ENCODE data around the gene KCNK1. TPM values are rescaled to one million over a fixed set of nuclear protein-coding genes. Genes with fewer than 3 reads are reported as not detected.

Gene KCNK1
- total RNA-seq, 1 experiment from 2014 or later: 13.3 TPM

- H3K27me3 Mint-ChIP-seq (ENCODE audit: low read depth): peaks cover 44% of the 10 kb centered on the region
- no peak overlapping the region for H3K4me3 Mint-ChIP-seq
- CTCF ChIA-PET: no interaction called here
- ATAC-seq (no peak), DNase-seq (ENCODE audit: low spot score) (no peak)
- H3K27ac Mint-ChIP-seq: no peak overlapping the region
- TF ChIP-seq ZNF138 (CRISPR knock-in tag; conservative IDR thresholded peaks at IDR 0.05) (no peak), SOX15 (CRISPR knock-in tag; IDR thresholded peaks at IDR 0.05) (no peak), NFATC4 (CRISPR knock-in tag; IDR thresholded peaks at IDR 0.05) (no peak), TEAD1 (CRISPR knock-in tag; IDR thresholded peaks at IDR 0.05) (no peak), E2F4 (CRISPR knock-in tag; IDR thresholded peaks at IDR 0.05; ENCODE audit: borderline replicate concordance, low read depth) (no peak), ERG (CRISPR knock-in tag; IDR thresholded peaks at IDR 0.05) (no peak), ELF4 (CRISPR knock-in tag; IDR thresholded peaks at IDR 0.05; ENCODE audit: low read depth) (no peak), CTCF (IDR thresholded peaks at IDR 0.05) (no peak), ZBTB43 (CRISPR knock-in tag; IDR thresholded peaks at IDR 0.05) (no peak), ZNF423 (CRISPR knock-in tag; IDR thresholded peaks at IDR 0.05) (no peak), NR3C1 (CRISPR knock-in tag; conservative IDR thresholded peaks at IDR 0.05; ENCODE audit: low read depth) (no peak)
- no peaks in the 10 kb centered on the region for H3K9me3 Mint-ChIP-seq
- H3K36me3 Mint-ChIP-seq: no peaks in the 10 kb centered on the region
- peaks cover 16% of the 10 kb centered on the region for H3K4me1 Mint-ChIP-seq
- POLR2A ChIA-PET: no interaction called here
These were observed 4.0 kb upstream of the KCNK1 start for GRCh38 chr1:233609926-233610325.

- CTCF ChIA-PET: interaction anchor here (1.1 kb wide), 1 partner anchor 181 kb away, joined by 5 read pairs; no protein-coding TSS in a partner anchor
- Mint-ChIP-seq H3K36me3 (no peaks in the 10 kb centered on the region), H3K4me3 (no peak overlapping the region), H3K4me1 (peaks cover 22% of the 10 kb centered on the region), H3K9me3 (no peaks in the 10 kb centered on the region), H3K27me3 (ENCODE audit: low read depth) (peaks cover 49% of the 10 kb centered on the region), H3K27ac (no peak overlapping the region)
- DNase-seq (ENCODE audit: low spot score) (no peak), ATAC-seq (no peak)
- POLR2A ChIA-PET: no interaction called here
- TF ChIP-seq ZBTB21 (CRISPR knock-in tag; IDR thresholded peaks at IDR 0.05; ENCODE audit: borderline replicate concordance) (no peak), GTF2I (CRISPR knock-in tag; conservative IDR thresholded peaks at IDR 0.05) (no peak), OVOL2 (CRISPR knock-in tag; IDR thresholded peaks at IDR 0.05; ENCODE audit: borderline replicate concordance) (no peak), MLX (CRISPR knock-in tag; IDR thresholded peaks at IDR 0.05) (no peak), JAZF1 (CRISPR knock-in tag; IDR thresholded peaks at IDR 0.05) (no peak), AFF4 (CRISPR knock-in tag; IDR thresholded peaks at IDR 0.05; ENCODE audit: borderline replicate concordance) (no peak), SMAD3 (CRISPR knock-in tag; IDR thresholded peaks at IDR 0.05; ENCODE audit: borderline replicate concordance) (no peak), ZNF281 (CRISPR knock-in tag; IDR thresholded peaks at IDR 0.05) (no peak), AR (CRISPR knock-in tag; IDR thresholded peaks at IDR 0.05) (no peak)
These were observed 3.3 kb upstream of the KCNK1 start for GRCh38 chr1:233610628-233611027.
